ENCODE data around the gene SORCS1.
"Not testable (repeated sequence)": the region's sequence is repeated elsewhere in the genome, so short reads cannot be mapped to it uniquely, and the experiment has no call there.

Gene SORCS1

GRCh38 chr10:107037192-107038122 is 127.0 kb downstream of the SORCS1 start:
- no peak for DNase-seq

DNA sequence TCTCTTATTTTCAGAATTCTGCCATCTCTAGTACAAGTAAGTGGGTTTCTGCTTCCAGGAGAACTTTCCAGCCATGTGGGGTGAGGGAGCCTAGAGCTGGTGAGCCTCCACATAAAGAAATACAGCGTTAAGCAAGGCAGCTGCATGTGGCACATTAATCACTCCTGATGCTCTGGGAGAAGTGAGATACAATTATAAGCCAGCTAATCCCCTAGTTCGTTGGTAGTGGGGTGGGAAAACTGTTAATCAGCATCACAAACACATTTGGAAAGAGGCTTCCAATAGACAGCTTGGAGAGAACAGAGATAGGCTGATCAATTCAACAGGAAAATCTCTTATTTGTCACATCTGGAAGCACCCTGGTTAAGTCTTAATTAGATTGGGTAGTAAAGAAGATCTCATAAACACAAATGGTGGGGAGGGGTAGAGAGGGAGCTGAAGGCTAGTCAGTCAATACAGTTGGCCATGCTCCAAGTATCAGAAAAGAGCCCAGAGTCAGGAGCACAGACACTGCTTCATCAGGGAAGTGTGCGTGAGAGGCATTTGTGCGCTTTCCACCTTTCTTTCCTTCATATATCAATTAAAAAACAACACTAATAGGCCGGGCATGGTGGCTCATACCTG is 130.6 kb downstream of the SORCS1 start:
- no peak for DNase-seq

DNA sequence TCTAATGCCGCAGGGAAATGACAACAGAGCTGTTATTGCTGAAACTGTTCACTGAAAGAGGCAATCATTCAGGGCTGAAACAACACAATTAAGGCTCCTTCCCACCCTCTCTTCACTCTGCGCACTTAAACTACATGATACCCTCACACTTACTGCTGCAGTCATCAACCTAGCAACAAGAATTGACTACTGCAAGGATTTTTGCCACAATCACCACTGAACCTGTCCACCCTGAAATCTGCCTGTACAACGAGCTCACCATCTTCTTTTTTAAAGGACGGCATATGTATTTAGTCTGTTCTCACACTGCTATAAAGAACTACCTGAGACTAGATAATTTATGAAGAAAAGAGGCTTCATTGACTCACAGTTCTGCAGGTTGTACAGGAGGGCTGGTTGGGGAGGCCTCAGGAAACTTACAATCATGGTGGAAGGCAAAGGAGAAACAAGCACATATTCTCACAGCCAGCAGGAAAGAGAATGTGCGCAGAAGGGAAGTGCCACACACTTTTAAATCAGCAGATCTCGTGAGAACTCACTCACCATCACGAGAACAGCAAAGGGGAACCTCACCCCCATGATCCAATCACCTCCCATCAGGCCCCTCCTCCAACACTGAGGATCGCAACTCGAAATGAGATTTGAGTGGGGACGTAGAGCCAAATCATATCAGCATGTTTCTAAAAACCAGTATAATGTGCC is 131.7 kb downstream of the SORCS1 start:
- no peak for DNase-seq

- peak; percentile 69 for DNase-seq
Measured at GRCh38 chr10:107031931-107032699, 132.4 kb downstream of the SORCS1 start.

- DNase-seq = peak; percentile 88
Measured at GRCh38 chr10:107028236-107028635, 136.3 kb downstream of the SORCS1 start.

- DNase-seq = no peak
Measured at GRCh38 chr10:107025676-107026075, 138.8 kb downstream of the SORCS1 start.

GRCh38 chr10:107024033-107024432 is 140.5 kb downstream of the SORCS1 start:
- not testable (repeated sequence) for DNase-seq

DNA sequence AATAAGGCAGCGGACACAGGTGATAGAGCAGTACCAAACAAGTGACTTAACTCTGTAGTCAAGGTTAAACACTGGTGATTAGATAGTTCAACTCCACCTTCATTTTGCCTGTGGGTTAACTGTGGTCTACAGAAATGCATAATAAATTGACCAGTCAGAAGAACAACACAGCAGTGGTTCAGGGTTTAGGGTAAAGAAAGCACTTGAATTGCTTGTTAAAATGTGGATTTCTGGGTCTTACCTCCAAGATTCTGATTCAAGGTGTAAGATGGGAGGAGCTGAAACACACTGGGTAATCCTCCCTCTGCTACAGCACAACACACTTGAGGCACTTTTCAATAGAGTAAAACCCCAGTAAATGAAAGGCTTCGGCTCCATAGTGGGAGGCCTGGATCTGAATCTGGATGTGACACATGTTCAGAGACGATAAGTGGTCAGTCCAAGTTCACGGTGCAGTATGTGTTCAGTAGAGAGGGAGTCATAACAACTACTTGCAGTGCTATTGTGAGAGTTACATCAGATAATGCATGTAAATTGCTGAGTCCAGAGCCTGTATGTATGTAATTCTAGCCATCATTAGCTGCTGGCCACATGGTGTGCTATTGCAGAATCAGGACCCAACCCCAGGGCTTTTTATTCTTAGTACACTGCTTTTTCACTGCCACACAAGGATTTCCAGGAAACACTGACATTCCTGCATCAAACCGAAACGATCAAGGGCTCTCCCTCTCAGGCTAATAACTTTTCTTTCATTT is 141.7 kb downstream of the SORCS1 start:
- no peak for DNase-seq

GRCh38 chr10:107019154-107019553 is 145.4 kb downstream of the SORCS1 start:
- DNase-seq = no peak

GRCh38 chr10:107013258-107014006 is 151.1 kb downstream of the SORCS1 start:
- no peak for DNase-seq

DNA sequence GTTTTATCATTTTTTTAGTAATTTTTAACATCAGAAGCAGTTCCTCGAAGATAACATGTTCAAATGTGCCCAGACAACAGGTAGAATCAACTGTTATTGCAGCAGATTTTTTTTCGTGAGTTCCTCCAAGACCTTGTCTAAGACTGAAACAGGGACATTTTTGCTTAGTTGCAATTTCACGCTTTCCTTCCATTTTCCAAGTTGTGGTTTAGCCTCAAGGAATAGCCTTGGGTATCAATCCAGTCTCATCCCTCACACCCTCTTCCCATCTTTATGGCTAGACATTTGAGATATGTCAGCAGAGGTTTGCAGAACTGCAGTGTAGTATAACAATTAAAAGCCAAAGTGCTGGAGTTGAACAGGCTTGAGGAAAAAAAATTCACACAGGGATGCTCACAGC is 152.5 kb downstream of the SORCS1 start:
- no peak for DNase-seq

DNA sequence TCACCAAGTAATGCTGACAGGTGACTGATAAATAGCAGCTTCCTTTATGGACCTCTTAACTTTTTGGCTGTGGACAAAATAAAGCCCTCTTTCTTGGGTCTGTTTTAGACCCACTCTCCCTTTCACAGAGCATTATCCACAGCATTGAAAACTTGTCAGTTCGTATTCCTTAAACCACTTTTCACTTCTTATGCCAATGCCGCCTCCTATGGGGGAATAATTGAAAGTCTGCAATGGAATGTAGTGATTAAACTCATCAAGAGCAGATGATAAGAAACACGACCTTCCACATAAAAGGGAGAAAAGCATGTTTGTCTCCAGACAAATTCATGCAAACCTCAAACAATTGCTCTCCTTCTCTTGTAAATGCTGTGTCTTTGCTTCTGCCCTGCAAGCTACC is 153.4 kb downstream of the SORCS1 start:
- DNase-seq = peak; percentile 35

- no peak for DNase-seq
Measured at GRCh38 chr10:107010531-107010930, 154.0 kb downstream of the SORCS1 start.

GRCh38 chr10:107004362-107004761 is 160.1 kb downstream of the SORCS1 start:
- no peak for DNase-seq

DNA sequence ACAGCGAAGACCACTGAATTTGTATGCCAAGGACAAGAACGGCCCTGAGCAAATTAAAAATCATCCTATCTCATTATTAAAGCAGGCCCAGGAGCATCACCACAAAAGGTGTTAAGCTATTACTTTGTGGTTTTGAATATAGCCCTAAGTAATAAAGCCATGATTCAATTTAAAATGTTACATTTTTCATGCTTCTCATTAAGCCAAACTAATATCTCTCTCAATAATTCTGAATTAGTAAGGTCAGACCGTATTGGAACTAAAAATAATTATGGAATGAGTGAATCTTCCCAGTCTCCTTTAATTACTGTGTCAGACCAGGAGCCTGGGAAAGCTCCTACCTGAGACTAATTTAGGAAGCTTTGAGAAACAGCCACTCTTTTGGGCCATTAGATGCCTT is 162.4 kb downstream of the SORCS1 start:
- no peak for DNase-seq

- no peak for DNase-seq
Measured at GRCh38 chr10:106999118-106999707, 165.3 kb downstream of the SORCS1 start.

GRCh38 chr10:106997721-106998120 is 166.8 kb downstream of the SORCS1 start:
- DNase-seq = peak; percentile 59

DNA sequence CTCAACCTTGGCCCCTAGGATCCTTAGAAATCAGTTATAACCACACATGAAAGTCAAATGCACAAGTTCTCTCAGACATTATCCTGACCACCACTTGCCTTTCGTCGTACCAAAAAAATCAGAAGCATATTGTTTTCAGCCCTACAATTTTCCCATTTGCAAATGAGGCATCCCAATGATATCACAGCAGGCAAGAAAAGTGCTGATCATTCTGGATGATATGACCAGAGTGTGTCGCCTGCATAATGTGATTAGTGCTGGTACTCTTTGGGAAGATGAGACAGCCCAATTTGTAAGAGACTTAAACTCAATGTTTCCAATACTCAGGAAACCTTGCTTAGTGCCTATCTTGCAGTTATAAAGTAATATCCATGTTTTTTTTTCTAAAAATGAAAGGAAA is 168.0 kb downstream of the SORCS1 start:
- DNase-seq = peak; percentile 13

DNA sequence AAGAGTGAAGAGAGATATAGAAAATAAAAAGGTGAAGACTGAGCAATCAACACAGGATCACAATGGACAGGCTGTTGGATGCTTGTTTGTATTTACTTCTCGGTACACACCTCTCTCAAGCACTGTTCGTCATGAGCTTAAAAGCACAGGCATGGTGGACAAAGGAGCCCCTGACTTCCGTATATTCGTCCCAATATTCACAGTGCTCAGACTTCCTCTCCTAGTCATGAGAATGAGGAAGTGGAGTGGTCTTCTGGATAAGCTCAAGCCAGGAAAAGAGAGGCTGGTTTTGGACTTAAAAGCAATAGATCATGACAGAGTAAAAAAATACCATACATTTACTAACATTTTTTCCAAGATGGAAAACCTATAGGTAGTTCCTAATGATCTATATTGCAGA is 172.5 kb downstream of the SORCS1 start:
- peak; percentile 44 for DNase-seq

DNA sequence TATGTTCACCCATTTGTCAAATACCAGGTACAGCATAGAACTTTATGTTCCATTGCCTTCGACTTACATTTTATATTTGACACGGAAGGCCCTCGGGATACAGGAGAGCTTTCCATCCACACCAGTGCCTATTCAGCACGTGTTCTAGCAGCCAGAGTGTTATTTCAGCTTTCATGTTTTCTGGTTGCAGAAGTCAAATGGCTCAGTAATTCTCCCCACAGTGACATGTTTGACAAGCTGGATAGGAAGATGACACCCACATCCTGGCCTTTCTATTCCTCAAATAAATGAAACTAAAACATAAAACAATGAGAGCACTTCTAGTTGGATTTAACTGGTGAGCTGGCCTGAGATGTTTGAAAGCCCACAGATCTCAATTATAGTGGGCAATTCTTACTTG is 173.4 kb downstream of the SORCS1 start:
- DNase-seq = no peak

DNA sequence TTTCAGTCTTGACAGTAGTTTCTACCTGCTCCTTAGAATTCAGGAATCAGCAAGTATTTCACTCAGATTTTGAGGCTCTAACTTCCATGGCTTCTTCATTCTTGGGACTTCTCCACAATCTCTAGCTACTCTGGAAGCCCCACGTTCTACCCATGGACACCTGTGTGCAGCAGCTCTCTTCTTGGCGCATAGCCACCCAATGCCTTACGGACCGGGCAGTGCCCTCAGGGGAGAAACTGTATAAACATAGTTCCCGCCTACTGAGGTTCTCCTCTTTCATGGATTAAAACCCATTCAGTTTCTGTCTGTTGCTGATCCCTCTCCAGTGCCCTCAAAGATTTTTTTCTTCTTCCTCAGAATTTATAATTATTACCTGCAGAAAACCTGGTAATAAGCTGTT is 177.1 kb downstream of the SORCS1 start:
- DNase-seq = no peak
